Activated CD8-positive, alpha-beta T cell treated with anti-CD3 and anti-CD28 coated beads for 36 hours (primary cell): Measurements from ENCODE around the gene ZNF497. TPM values are rescaled to one million over a fixed set of nuclear protein-coding genes. Genes with fewer than 3 reads are reported as not detected.
"Not testable (repeated sequence)": the region's sequence is repeated elsewhere in the genome, so short reads cannot be mapped to it uniquely, and the experiment has no call there.

Experiments used
- ATAC-seq: fragments of 200-7000 bp; cut with Tn5 transposase; one replicate; pipeline ENCODE4 v1.10.0; 2021; ENCODE audit warnings: mild to moderate bottlenecking, moderate library complexity
- CTCF ChIA-PET: fragments of 350-600 bp; sonication (Branson Sonifier 250); formaldehyde crosslinking; loops from one replicate; lab custom pipeline; 2021; ENCODE audit warnings: antibody characterized with exemption; lab: Charles Lee
- POLR2A ChIA-PET: fragments of 350-600 bp; sonication (Branson Sonifier 250); formaldehyde crosslinking; loops from one replicate; lab custom pipeline; 2021; ENCODE audit warnings: antibody characterized with exemption; lab: Charles Lee
- DNase-seq: peaks from one replicate; pipeline ENCODE4 v3.0.0-alpha.2; 2020
- H3K27ac Mint-ChIP-seq: one replicate; pipeline ENCODE4 v1.8.0; 2021; ENCODE audit warnings: mild to moderate bottlenecking, mixed read lengths
- H3K27me3 Mint-ChIP-seq: one replicate; pipeline ENCODE4 v1.8.0; 2021; ENCODE audit warnings: mixed read lengths
- H3K36me3 Mint-ChIP-seq: one replicate; pipeline ENCODE4 v1.8.0; 2021; ENCODE audit warnings: low read depth, mixed read lengths
- H3K4me1 Mint-ChIP-seq: one replicate; pipeline ENCODE4 v1.8.0; 2021; ENCODE audit warnings: low read depth, mixed read lengths
- H3K4me3 Mint-ChIP-seq: one replicate; pipeline ENCODE4 v1.8.0; 2021; ENCODE audit warnings: mild to moderate bottlenecking, moderate library complexity, mixed read lengths
- H3K9me3 Mint-ChIP-seq: one replicate; pipeline ENCODE4 v1.8.0; 2021; ENCODE audit warnings: mixed read lengths
- intact Hi-C: fragments of 100-400 bp; cut with micrococcal nuclease; formaldehyde crosslinking; loops from one replicate; pipeline ENCODE4 v1.10.0; 2022
- total RNA-seq, 2 experiments: library from RNA; stranded (reverse); gene quantifications; one replicate each; pipeline ENCODE4 v1.2.3, GENCODE V29; 2021
- TF ChIP-seq, protein P1 (sequence below): fragments of 200-600 bp; IDR thresholded peaks from one replicate; pipeline ENCODE4 v1.8.0; 2022; ENCODE audit warnings: antibody characterized with exemption, mild to moderate bottlenecking

The ZNF497 gene
- total RNA-seq, 2 experiments from 2014 or later = 1.3 to 1.6 TPM

- no peaks in the 10 kb centered on the region for H3K9me3 Mint-ChIP-seq
- no peaks in the 10 kb centered on the region for H3K27me3 Mint-ChIP-seq
- ChIA-PET CTCF (no interaction called here), POLR2A (interaction anchor here (0.9 to 1.8 kb wide), 2 partner anchors 10 to 47 kb away, joined by 3 to 7 read pairs; partner anchors contain the start of gene ZNF497)
- TF ChIP-seq, protein P1, sequence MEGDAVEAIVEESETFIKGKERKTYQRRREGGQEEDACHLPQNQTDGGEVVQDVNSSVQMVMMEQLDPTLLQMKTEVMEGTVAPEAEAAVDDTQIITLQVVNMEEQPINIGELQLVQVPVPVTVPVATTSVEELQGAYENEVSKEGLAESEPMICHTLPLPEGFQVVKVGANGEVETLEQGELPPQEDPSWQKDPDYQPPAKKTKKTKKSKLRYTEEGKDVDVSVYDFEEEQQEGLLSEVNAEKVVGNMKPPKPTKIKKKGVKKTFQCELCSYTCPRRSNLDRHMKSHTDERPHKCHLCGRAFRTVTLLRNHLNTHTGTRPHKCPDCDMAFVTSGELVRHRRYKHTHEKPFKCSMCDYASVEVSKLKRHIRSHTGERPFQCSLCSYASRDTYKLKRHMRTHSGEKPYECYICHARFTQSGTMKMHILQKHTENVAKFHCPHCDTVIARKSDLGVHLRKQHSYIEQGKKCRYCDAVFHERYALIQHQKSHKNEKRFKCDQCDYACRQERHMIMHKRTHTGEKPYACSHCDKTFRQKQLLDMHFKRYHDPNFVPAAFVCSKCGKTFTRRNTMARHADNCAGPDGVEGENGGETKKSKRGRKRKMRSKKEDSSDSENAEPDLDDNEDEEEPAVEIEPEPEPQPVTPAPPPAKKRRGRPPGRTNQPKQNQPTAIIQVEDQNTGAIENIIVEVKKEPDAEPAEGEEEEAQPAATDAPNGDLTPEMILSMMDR = no peak
- DNase-seq (no peak), ATAC-seq (no peak)
- H3K4me1 Mint-ChIP-seq = peaks cover 29% of the 10 kb centered on the region
- H3K36me3 Mint-ChIP-seq = peaks cover 21% of the 10 kb centered on the region
- no peak overlapping the region for H3K27ac Mint-ChIP-seq
- intact Hi-C loops = no loop called here
- no peak overlapping the region for H3K4me3 Mint-ChIP-seq
These were observed 11.0 kb downstream of the ZNF497 start for GRCh38 chr19:58351558-58351878.

- DNase-seq (no peak), ATAC-seq (no peak)
- POLR2A ChIA-PET = interaction anchor here (0.6 to 1.8 kb wide), 3 partner anchors 11 to 519 kb away, joined by 3 to 7 read pairs (median 4); partner anchors contain the start of gene ZNF497
- Mint-ChIP-seq H3K27me3 (no peaks in the 10 kb centered on the region), H3K4me3 (no peak overlapping the region), H3K36me3 (peaks cover 19% of the 10 kb centered on the region), H3K4me1 (peaks cover 26% of the 10 kb centered on the region), H3K27ac (no peak overlapping the region), H3K9me3 (no peaks in the 10 kb centered on the region)
- intact Hi-C loops = no loop called here
- CTCF ChIA-PET = no interaction called here
- TF ChIP-seq, protein P1 = no peak
These were observed 11.5 kb downstream of the ZNF497 start for GRCh38 chr19:58350871-58351557.

- Mint-ChIP-seq H3K4me1 (peaks cover 25% of the 10 kb centered on the region), H3K27me3 (no peaks in the 10 kb centered on the region), H3K36me3 (peaks cover 24% of the 10 kb centered on the region), H3K9me3 (no peaks in the 10 kb centered on the region), H3K4me3 (no peak overlapping the region), H3K27ac (no peak overlapping the region)
- DNase-seq (no peak), ATAC-seq (no peak)
- ChIA-PET POLR2A (interaction anchor here (0.6 to 4.4 kb wide), 5 partner anchors 10 to 518 kb away, joined by 3 to 30 read pairs (median 3); partner anchors contain the start of gene ZNF497), CTCF (no interaction called here)
- TF ChIP-seq, protein P1 = no peak
- intact Hi-C loops = no loop called here
These were observed 12.3 kb downstream of the ZNF497 start for GRCh38 chr19:58350001-58350861.

DNA sequence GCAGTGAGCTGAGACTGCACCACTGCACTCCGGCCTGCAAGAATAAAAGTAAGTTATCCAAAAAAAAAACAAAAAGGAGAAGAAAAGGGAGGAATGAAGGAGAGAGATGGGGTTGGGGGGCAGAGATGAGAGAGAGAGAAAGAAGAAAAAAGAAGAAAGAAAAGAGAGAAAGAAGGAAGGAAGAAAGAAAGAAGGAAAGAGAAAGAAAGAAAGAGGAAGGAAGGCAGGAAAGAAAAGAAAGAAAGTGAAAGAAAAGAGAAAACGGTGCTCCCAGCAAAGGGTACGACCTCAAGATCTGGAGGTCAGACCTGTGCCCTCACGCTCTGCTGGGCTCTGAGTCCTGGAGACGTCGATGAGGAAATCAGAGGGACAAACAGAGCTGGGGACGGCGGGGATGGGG is 13.0 kb downstream of the ZNF497 start:
- ChIA-PET POLR2A (interaction anchor here (0.7 to 4.4 kb wide), 4 partner anchors 9 to 206 kb away, joined by 3 to 30 read pairs (median 3); partner anchors contain the start of gene ZNF497), CTCF (no interaction called here)
- Mint-ChIP-seq H3K9me3 (no peaks in the 10 kb centered on the region), H3K27ac (peak overlapping the region; percentile 63), H3K27me3 (no peaks in the 10 kb centered on the region), H3K4me3 (peak overlapping the region; percentile 24), H3K4me1 (peaks cover 23% of the 10 kb centered on the region), H3K36me3 (peaks cover 24% of the 10 kb centered on the region)
- DNase-seq (no peak), ATAC-seq (no peak)
- intact Hi-C loops = no loop called here
- TF ChIP-seq, protein P1 = no peak

GRCh38 chr19:58348080-58348479 is 14.5 kb downstream of the ZNF497 start:
- H3K27ac Mint-ChIP-seq = peak overlapping the region; percentile 84
- H3K27me3 Mint-ChIP-seq = not testable (repeated sequence)

More at GRCh38 chr19:58348080-58348479, 14.5 kb downstream of the ZNF497 start:
- peaks cover 27% of the 10 kb centered on the region for H3K36me3 Mint-ChIP-seq
- H3K4me3 Mint-ChIP-seq = peak overlapping the region; percentile 96
- peaks cover 23% of the 10 kb centered on the region for H3K4me1 Mint-ChIP-seq
- ATAC-seq, H3K9me3 Mint-ChIP-seq, intact Hi-C loops: not testable (repeated sequence)
- peak; percentile 27 for DNase-seq
- POLR2A ChIA-PET = interaction anchor here (0.7 to 4.4 kb wide), 10 partner anchors 8 to 206 kb away, joined by 3 to 30 read pairs (median 6); partner anchors contain the start of genes CHMP2A, ZNF497 and ZSCAN22
- CTCF ChIA-PET = interaction anchor here (1.2 kb wide), 1 partner anchor 15 kb away, joined by 3 read pairs; no protein-coding TSS in a partner anchor
